Activated B cell treated with CpG ODN at 0.5 μM for 24 hours (primary cell): ENCODE results near the gene NDFIP1. TPM values are rescaled to one million over a fixed set of nuclear protein-coding genes. Genes with fewer than 3 reads are reported as not detected.

Experiments
- ATAC-seq: fragments of 200-7000 bp; cut with Tn5 transposase; one replicate; pipeline ENCODE4 v1.10.0; 2021; ENCODE audit warnings: low read depth, mild to moderate bottlenecking, moderate library complexity
- CTCF ChIA-PET: fragments of 350-600 bp; sonication (Branson Sonifier 250); formaldehyde crosslinking; loops from one replicate; lab custom pipeline; 2021; ENCODE audit warnings: antibody characterized with exemption; lab: Charles Lee
- POLR2A ChIA-PET: fragments of 350-600 bp; sonication (Branson Sonifier 250); formaldehyde crosslinking; loops from one replicate; lab custom pipeline; 2021; ENCODE audit warnings: antibody characterized with exemption; lab: Charles Lee
- DNase-seq: peaks from one replicate; pipeline ENCODE4 v3.0.0; 2022
- H3K27ac Mint-ChIP-seq: one replicate; pipeline ENCODE4 v1.8.0; 2020; ENCODE audit warnings: mixed read lengths
- H3K27me3 Mint-ChIP-seq: one replicate; pipeline ENCODE4 v1.8.0; 2021; ENCODE audit warnings: mixed read lengths
- H3K36me3 Mint-ChIP-seq: one replicate; pipeline ENCODE4 v1.8.0; 2021; ENCODE audit warnings: low read depth, mixed read lengths
- H3K4me1 Mint-ChIP-seq: one replicate; pipeline ENCODE4 v1.8.0; 2021; ENCODE audit warnings: mixed read lengths
- H3K4me3 Mint-ChIP-seq: one replicate; pipeline ENCODE4 v1.8.0; 2020; ENCODE audit warnings: mild to moderate bottlenecking, mixed read lengths
- H3K9me3 Mint-ChIP-seq: one replicate; pipeline ENCODE4 v1.8.0; 2020; ENCODE audit warnings: mixed read lengths
- CTCF ChIP-seq: fragments of 200-600 bp; IDR thresholded peaks from one replicate; pipeline ENCODE4 v1.8.0; 2022; ENCODE audit warnings: antibody characterized with exemption, mild to moderate bottlenecking
- intact Hi-C: fragments of 100-400 bp; cut with micrococcal nuclease; formaldehyde crosslinking; loops from one replicate; pipeline ENCODE4 v1.15.1; 2024
- total RNA-seq: library from RNA; stranded (reverse); gene quantifications from 2 replicates; pipeline ENCODE4 v1.2.3, GENCODE V29; 2022

The NDFIP1 gene
- total RNA-seq, 1 donor from 2014 or later: 24.2 TPM

- DNase-seq (no peak), ATAC-seq (no peak)
- Mint-ChIP-seq H3K27me3 (peaks cover 25% of the 10 kb centered on the region), H3K4me1 (peaks cover 11% of the 10 kb centered on the region), H3K36me3 (no peaks in the 10 kb centered on the region), H3K4me3 (no peak overlapping the region), H3K9me3 (no peaks in the 10 kb centered on the region), H3K27ac (no peak overlapping the region)
- TF ChIP-seq CTCF: no peak
- ChIA-PET CTCF (no interaction called here), POLR2A (no interaction called here)
- intact Hi-C loops: no loop called here
These were observed 16.7 kb upstream of the NDFIP1 start for GRCh38 chr5:142091922-142092321.

GRCh38 chr5:142095035-142095434 is 13.5 kb upstream of the NDFIP1 start:
- CTCF ChIA-PET: no interaction called here
- peaks cover 11% of the 10 kb centered on the region for H3K4me1 Mint-ChIP-seq
- H3K27me3 Mint-ChIP-seq: peaks cover 6% of the 10 kb centered on the region
- ATAC-seq (no peak), DNase-seq (no peak)
- H3K9me3 Mint-ChIP-seq: no peaks in the 10 kb centered on the region
- POLR2A ChIA-PET: no interaction called here
- H3K4me3 Mint-ChIP-seq: no peak overlapping the region
- intact Hi-C loops: no loop called here
- TF ChIP-seq CTCF: no peak
- H3K27ac Mint-ChIP-seq: no peak overlapping the region
- H3K36me3 Mint-ChIP-seq: no peaks in the 10 kb centered on the region

- ATAC-seq (peak; percentile 54), DNase-seq (no peak)
- Mint-ChIP-seq H3K4me1 (peaks cover 11% of the 10 kb centered on the region), H3K9me3 (no peaks in the 10 kb centered on the region), H3K36me3 (no peaks in the 10 kb centered on the region), H3K4me3 (no peak overlapping the region), H3K27me3 (peaks cover 8% of the 10 kb centered on the region), H3K27ac (no peak overlapping the region)
- TF ChIP-seq CTCF: no peak
- ChIA-PET CTCF (no interaction called here), POLR2A (no interaction called here)
- intact Hi-C loops: no loop called here
These were observed 12.8 kb upstream of the NDFIP1 start for GRCh38 chr5:142095651-142096330.

GRCh38 chr5:142096382-142096781 is 12.2 kb upstream of the NDFIP1 start:
- Mint-ChIP-seq H3K9me3 (no peaks in the 10 kb centered on the region), H3K4me1 (peaks cover 11% of the 10 kb centered on the region), H3K36me3 (no peaks in the 10 kb centered on the region), H3K27ac (no peak overlapping the region), H3K27me3 (peaks cover 10% of the 10 kb centered on the region), H3K4me3 (no peak overlapping the region)
- no peak for DNase-seq
- ChIA-PET CTCF (no interaction called here), POLR2A (no interaction called here)
- ATAC-seq: no peak
- TF ChIP-seq CTCF: no peak
- intact Hi-C loops: no loop called here

- peaks cover 11% of the 10 kb centered on the region for H3K4me1 Mint-ChIP-seq
- POLR2A ChIA-PET: interaction anchor here (0.6 kb wide), 1 partner anchor 431 kb away, joined by 7 read pairs; no protein-coding TSS in a partner anchor
- H3K27ac Mint-ChIP-seq: no peak overlapping the region
- no peak overlapping the region for H3K4me3 Mint-ChIP-seq
- DNase-seq (no peak), ATAC-seq (no peak)
- CTCF ChIA-PET: interaction anchor here (0.5 kb wide), 1 partner anchor 87 kb away, joined by 4 read pairs; no protein-coding TSS in a partner anchor
- intact Hi-C loops: no loop called here
- no peak for TF ChIP-seq CTCF
- H3K36me3 Mint-ChIP-seq: no peaks in the 10 kb centered on the region
- H3K9me3 Mint-ChIP-seq: no peaks in the 10 kb centered on the region
- H3K27me3 Mint-ChIP-seq: peaks cover 10% of the 10 kb centered on the region
These were observed 10.9 kb upstream of the NDFIP1 start for GRCh38 chr5:142097681-142098080.
